ENCODE measurements around the gene TAF10.

The TAF10 gene

DNA sequence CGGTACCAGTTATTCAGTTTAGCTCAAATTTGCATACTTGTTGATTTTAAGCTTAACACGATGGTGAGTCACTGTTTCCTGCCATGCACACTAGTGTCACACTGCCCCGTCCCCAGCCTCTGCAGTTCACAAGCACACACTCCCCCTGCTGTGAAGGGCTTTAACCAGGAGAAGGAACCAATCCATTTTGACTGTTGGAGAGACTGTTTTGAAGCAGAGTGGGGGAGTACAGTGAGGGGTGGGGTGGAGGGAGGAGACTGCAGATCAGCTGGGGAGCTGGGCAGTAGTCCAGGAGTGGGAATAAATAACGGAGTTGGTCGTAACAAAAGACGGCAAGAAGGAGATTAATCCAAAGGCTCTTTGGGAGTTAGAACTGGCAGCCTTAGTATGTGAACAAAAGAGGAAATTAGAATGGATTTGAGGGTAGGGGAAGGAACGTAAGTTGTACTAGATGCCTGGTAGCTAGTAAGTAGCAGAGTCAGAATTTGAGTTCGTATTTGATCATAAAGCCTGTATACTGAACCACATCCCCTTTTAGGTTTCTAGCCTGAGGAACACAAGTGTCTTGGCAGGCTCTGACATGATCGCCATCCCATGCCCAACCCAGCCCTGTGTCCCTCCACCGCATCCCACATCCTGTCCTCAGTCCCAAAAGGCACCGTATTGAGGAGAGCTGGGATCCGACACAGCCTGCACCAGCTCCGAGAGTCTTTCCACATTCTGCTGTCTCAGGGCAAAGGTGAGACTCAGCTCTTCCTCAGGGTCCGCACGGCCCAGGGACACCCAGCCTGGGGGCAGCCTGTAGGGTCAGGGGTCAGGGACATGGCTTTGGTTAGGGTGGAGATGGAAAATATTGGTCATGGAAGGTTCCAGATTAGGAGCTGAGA lies 6.3 kb upstream of the TAF10 start:
- peak overlapping the region; percentile 96 for H3K4me3 ChIP-seq (ENCODE audit: low read depth, low read length)
- TF ChIP-seq, protein P1, sequence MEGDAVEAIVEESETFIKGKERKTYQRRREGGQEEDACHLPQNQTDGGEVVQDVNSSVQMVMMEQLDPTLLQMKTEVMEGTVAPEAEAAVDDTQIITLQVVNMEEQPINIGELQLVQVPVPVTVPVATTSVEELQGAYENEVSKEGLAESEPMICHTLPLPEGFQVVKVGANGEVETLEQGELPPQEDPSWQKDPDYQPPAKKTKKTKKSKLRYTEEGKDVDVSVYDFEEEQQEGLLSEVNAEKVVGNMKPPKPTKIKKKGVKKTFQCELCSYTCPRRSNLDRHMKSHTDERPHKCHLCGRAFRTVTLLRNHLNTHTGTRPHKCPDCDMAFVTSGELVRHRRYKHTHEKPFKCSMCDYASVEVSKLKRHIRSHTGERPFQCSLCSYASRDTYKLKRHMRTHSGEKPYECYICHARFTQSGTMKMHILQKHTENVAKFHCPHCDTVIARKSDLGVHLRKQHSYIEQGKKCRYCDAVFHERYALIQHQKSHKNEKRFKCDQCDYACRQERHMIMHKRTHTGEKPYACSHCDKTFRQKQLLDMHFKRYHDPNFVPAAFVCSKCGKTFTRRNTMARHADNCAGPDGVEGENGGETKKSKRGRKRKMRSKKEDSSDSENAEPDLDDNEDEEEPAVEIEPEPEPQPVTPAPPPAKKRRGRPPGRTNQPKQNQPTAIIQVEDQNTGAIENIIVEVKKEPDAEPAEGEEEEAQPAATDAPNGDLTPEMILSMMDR (IDR thresholded peaks at IDR 0.05; ENCODE audit: low read depth, low read length) = no peak

DNA sequence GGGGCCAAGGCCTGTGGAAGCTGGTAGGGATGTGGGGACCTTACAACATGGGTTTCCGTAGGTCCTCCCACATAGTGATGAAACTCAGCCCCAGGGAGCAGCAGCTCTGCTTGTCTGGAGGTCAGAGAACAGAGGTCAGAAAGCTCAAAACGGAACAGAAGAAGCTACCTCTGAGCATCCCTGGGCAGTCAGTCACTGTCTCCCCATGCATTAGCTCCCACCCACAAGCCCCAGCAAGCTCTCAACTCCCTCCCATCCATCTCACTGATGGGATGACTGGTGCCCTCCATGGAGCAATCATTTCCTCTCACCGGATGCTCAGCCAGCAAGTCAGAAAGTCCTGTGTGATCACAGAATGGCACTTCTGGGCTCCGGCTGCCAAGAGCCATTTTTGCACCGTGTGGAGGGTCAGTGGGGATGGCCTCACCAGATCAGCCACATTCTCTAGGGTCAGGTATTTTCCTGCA lies 5.3 kb upstream of the TAF10 start:
- peak overlapping the region; percentile 96 for H3K4me3 ChIP-seq (ENCODE audit: low read depth, low read length)
- TF ChIP-seq, protein P1 (IDR thresholded peaks at IDR 0.05; ENCODE audit: low read depth, low read length) = no peak

GRCh38 chr11:6616596-6617250 lies 4.7 kb upstream of the TAF10 start:
- no peak overlapping the region for H3K4me3 ChIP-seq (ENCODE audit: low read depth, low read length)
- TF ChIP-seq, protein P1 (IDR thresholded peaks at IDR 0.05; ENCODE audit: low read depth, low read length) = no peak

GRCh38 chr11:6615882-6616585 lies 4.0 kb upstream of the TAF10 start:
- TF ChIP-seq, protein P1 (IDR thresholded peaks at IDR 0.05; ENCODE audit: low read depth, low read length) = no peak
- H3K4me3 ChIP-seq (ENCODE audit: low read depth, low read length) = no peak overlapping the region

DNA sequence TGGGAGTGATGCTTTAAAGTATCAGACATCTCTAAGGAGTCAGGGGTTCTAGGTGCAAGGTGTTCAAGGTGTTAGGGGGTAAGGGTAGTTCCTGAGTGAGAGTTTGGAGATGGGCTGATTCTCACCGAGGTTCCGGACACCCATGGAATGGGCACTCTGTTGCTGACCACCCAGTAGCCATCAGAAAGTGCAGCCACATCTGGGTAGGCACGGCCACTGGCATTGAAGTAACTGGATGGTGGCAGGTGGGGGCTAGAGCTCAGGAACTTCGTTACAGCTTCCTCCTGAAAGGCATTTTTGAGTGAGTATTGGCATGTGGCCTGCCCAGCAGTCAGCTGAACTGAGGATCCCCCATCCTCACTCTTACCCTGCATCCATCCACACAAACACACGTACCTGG lies 3.0 kb upstream of the TAF10 start:
- TF ChIP-seq, protein P1 (IDR thresholded peaks at IDR 0.05; ENCODE audit: low read depth, low read length) = no peak
- H3K4me3 ChIP-seq (ENCODE audit: low read depth, low read length) = no peak overlapping the region

- H3K4me3 ChIP-seq (ENCODE audit: low read depth, low read length) = no peak overlapping the region
These were observed 2.4 kb upstream of the TAF10 start for GRCh38 chr11:6614446-6614845.

More at GRCh38 chr11:6614446-6614845, 2.4 kb upstream of the TAF10 start:
- TF ChIP-seq, protein P1 (IDR thresholded peaks at IDR 0.05; ENCODE audit: low read depth, low read length) = no peak
